Thyroid gland (tissue), 4 donors: ENCODE results near the gene EBF3.

Source experiments
- CTCF ChIP-seq, 6 experiments: fragments of 200-600 bp in 3 of 6; fragments of 450-650 bp in 3 of 6; sonication (generic) in 3 of 6; IDR thresholded peaks; one replicate each; pipeline ENCODE4 v1.5.1; 2016 to 2019; ENCODE audit warnings: antibody characterized with exemption in 6 of 6, mild to moderate bottlenecking in 2 of 6, inconsistent platforms in 1 of 6, moderate library complexity in 1 of 6
- POLR2A ChIP-seq, 2 donors: fragments of 450-650 bp; IDR thresholded peaks; one replicate each; pipeline ENCODE4 v1.6.1; 2017; ENCODE audit warnings: antibody characterized with exemption in 2 of 2, mild to moderate bottlenecking in 2 of 2, moderate library complexity in 1 of 2

DNA sequence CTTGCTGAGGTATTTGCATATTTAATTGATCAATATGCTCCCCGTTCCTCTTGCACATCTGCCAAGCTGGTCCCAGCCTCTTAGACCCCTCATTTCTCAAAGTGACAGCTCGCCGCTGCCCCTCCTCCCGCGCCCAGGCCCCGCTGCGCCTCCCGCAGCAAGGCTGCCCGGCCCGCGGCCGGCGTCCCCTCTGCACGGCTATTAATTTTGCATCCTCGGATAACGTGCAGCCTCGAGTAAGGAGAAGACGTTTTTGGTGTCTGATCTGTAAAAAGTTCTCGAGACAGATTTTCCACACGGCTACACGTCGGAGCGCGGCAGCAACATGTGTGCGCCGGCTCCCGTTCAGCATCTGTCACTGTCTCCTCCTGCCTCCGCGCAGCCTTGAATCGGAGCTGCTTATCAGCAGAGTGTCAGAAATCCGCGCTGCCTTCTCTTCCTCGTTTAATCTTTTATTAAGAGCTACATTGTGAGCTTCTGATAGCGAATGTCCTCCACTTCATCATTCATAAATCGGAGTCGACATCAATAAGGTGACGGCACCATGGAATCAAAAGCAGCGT lies 65.3 kb downstream of the EBF3 start:
- TF ChIP-seq CTCF (IDR thresholded peaks at IDR 0.05) (no peak), POLR2A (IDR thresholded peaks at IDR 0.05) (no peak)
